DMS 273 treated with DMSO at 0.1 percent for 48 hours (cell line): ENCODE measurements around the gene ARHGAP42.
"Not testable (repeated sequence)": the region's sequence is repeated elsewhere in the genome, so short reads cannot be mapped to it uniquely, and the experiment has no call there.

Source experiments
- DNase-seq: peaks from one replicate; lab custom pipeline; 2025; lab: John Stamatoyannopoulos, UW

Gene ARHGAP42

GRCh38 chr11:100965346-100965745, 278.3 kb downstream of the ARHGAP42 start:
- DNase-seq = no peak

GRCh38 chr11:100966366-100966765, 279.3 kb downstream of the ARHGAP42 start:
- DNase-seq = no peak

- DNase-seq = no peak
Observed at GRCh38 chr11:100969008-100969407, 281.9 kb downstream of the ARHGAP42 start.

GRCh38 chr11:100970283-100971164, 283.4 kb downstream of the ARHGAP42 start:
- no peak for DNase-seq

- no peak for DNase-seq
Observed at GRCh38 chr11:100972046-100972445, 285.0 kb downstream of the ARHGAP42 start.

- no peak for DNase-seq
Observed at GRCh38 chr11:100978442-100978841, 291.4 kb downstream of the ARHGAP42 start.

DNA sequence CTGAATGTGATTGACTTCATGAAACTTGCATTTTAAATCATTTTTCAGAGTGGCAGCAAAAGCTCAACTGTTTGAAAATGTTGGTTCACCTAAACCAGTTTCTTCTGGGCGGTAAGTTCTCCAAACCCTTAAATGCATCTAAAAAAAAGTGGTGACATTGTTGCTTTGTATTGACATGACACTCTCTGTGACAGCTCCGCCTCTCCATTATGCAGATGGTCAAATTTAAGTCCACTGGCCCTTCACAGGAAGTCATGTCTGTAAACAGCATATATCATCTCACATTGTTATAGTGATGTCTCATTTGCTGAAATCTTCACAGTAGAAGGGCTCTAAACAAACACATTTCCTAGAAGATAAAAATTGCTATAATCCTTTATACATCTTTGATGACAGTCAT, 291.9 kb downstream of the ARHGAP42 start:
- DNase-seq = no peak

DNA sequence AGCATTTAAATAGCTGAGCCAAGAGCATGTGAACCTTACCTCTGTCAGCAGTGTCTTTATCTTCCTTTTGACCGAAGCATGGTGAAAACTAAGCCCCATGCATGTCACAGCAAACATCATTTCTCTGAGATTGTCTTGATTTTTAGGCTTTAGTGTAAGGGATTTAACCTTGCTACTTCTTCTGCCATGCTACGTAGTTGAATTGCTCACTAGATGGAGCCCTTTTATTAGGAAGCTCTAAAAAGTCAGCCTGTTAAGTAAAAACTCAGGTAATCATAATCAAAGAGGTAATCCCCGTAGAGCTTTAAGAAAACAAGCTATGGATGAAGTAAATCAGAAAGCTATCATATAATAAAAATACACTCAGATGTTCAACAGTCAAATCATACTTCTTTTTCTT, 293.1 kb downstream of the ARHGAP42 start:
- DNase-seq = no peak

GRCh38 chr11:100981196-100981824, 294.2 kb downstream of the ARHGAP42 start:
- DNase-seq = no peak

DNA sequence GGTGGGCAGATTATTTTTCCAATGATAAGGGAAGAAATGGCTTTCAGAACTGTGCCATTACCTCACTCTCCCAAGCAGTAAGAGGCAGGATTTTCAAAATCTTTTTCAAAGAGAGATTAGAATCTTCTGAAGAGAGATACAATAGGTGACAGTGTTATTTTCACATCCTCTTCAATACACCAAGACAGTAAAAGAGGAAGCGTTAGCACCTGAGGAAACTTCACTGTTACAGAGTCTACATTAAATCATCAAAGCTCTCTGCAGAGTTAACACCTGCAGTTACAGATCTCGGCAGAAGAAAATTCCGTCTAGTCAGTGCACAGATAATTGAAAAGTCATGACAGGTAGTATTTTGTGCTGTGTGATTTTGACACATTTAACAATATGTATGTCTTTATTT, 297.6 kb downstream of the ARHGAP42 start:
- no peak for DNase-seq

GRCh38 chr11:100990931-100991330, 303.8 kb downstream of the ARHGAP42 start:
- no peak for DNase-seq

- DNase-seq = no peak
Observed at GRCh38 chr11:100991541-100991940, 304.5 kb downstream of the ARHGAP42 start.

DNA sequence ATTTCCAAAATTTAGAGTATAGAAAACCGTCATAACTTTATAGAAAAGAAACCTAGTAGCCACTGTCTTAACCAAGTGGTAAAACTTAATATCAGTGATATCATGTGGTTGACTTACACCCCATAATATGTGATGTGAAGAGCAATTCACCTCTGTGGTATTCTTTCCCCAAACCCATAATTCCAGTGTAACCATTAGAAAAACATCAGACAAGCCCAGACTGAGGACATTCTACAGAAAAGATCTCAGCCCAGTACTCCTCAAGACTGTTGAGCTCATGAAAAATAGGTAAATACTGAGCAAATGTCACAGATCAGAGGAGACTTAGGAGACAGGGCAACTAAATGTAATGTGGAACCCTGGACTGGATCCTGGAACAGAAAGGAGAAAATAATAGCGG, 307.9 kb downstream of the ARHGAP42 start:
- DNase-seq = no peak

DNA sequence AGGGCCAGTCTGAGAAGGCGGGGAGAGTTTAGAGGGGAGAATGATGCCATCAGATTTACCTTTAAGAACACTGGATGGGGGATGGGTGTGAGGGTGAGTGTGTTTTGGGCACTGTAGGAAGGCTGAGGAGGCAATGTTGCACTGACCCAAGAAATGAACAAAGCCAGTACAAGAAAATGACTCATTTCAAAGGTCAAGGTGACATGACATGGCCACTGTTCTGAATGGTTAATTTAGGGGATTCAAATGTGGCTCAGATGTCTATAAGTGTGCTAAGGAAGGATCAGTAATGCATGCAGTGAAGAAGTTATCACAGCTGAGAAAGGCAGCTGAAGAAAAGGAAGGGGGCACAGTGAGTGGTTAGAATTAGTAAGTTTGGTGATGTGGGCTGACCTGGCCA, 312.7 kb downstream of the ARHGAP42 start:
- no peak for DNase-seq

- no peak for DNase-seq
Observed at GRCh38 chr11:101003468-101003867, 316.4 kb downstream of the ARHGAP42 start.

GRCh38 chr11:101008961-101009689, 322.0 kb downstream of the ARHGAP42 start:
- no peak for DNase-seq

GRCh38 chr11:101009690-101010055, 322.6 kb downstream of the ARHGAP42 start:
- no peak for DNase-seq

GRCh38 chr11:101010899-101011298, 323.8 kb downstream of the ARHGAP42 start:
- no peak for DNase-seq

DNA sequence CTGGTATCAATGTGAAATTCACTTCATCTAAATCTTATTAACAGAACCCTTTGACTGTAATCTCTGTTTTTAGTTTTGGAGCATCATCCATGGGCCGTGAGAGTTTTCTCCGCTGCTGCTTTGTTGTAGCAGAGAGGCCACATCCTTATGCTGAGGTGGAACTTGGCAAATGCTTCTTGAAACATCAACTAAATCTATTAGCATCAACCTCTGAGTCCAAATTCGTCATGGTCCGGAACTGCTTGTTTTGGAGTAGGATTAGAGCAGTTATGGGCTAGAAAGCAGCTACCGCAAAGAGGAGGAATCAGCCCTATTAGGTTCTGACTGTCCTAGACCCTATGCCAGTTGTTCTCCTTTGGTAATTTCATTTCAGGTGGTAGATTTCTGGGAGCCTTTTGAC, 324.8 kb downstream of the ARHGAP42 start:
- no peak for DNase-seq

- not testable (repeated sequence) for DNase-seq
Observed at GRCh38 chr11:101013702-101014101, 326.6 kb downstream of the ARHGAP42 start.

- DNase-seq = no peak
Observed at GRCh38 chr11:101014600-101015285, 327.7 kb downstream of the ARHGAP42 start.

- no peak for DNase-seq
Observed at GRCh38 chr11:101019870-101020269, 332.8 kb downstream of the ARHGAP42 start.
